K562 (cell line): ENCODE results near the gene SASH3.

ENCODE experiments used
- CHCHD3 ChIP-seq: fragments of 250-450 bp; sonication (Bioruptor Pico); IDR thresholded peaks from 2 replicates; pipeline ENCODE4 v2.1.2; 2022; ENCODE audit warnings: mild to moderate bottlenecking
- ETV1 ChIP-seq: fragments of 450-650 bp; conservative IDR thresholded peaks from 2 replicates; pipeline ENCODE4 v1.6.1; 2016; ENCODE audit warnings: missing genetic modification characterization, control low read depth, low read depth, missing compliant biosample characterization
- HMG20A ChIP-seq: fragments of 450-650 bp; formaldehyde crosslinking; conservative IDR thresholded peaks from 2 replicates; pipeline ENCODE4 v1.4.0; 2020; ENCODE audit warnings: mild to moderate bottlenecking, mixed read lengths
- MAZ ChIP-seq, 2 experiments: fragments of 450-650 bp in 1 of 2; sonication (generic) in 1 of 2; formaldehyde crosslinking; IDR thresholded peaks in 1 of 2; conservative IDR thresholded peaks in 1 of 2; 2 replicates each; pipeline versions ENCODE4 v1.4.0 to v1.5.0; 2020; ENCODE audit warnings: mild to moderate bottlenecking in 1 of 2, missing genetic modification reagents in 1 of 2
- NFIC ChIP-seq: fragments of 450-650 bp; IDR thresholded peaks from 2 replicates; pipeline ENCODE4 v1.6.1; 2017; ENCODE audit warnings: mild to moderate bottlenecking, inconsistent platforms
- SRSF1 ChIP-seq: fragments of 200-400 bp; formaldehyde crosslinking; IDR thresholded peaks from 2 replicates; pipeline ENCODE4 v1.6.1; 2017; ENCODE audit warnings: mild to moderate bottlenecking, low read depth, low read length, moderate library complexity
- TEAD1 ChIP-seq, 2 experiments: fragments of 450-650 bp in 1 of 2; sonication (generic) in 1 of 2; formaldehyde crosslinking; IDR thresholded peaks; 2 replicates each; pipeline versions ENCODE4 v1.4.0 to v1.8.0; 2020 to 2022; ENCODE audit warnings: mild to moderate bottlenecking in 2 of 2, missing genetic modification reagents in 1 of 2
- ZKSCAN1 ChIP-seq: fragments of 150-350 bp; IDR thresholded peaks from 2 replicates; pipeline ENCODE4 v1.6.1; 2016; ENCODE audit warnings: low read depth, low read length
- ZNF217 ChIP-seq: sonication (generic); formaldehyde crosslinking; IDR thresholded peaks from 2 replicates; pipeline ENCODE4 v1.8.0; 2022; ENCODE audit warnings: mild to moderate bottlenecking, missing genetic modification reagents
- ZNF609 ChIP-seq: sonication (generic); formaldehyde crosslinking; IDR thresholded peaks from 2 replicates; pipeline ENCODE4 v1.8.1; 2023; ENCODE audit warnings: missing genetic modification reagents, mild to moderate bottlenecking, borderline replicate concordance
- TF ChIP-seq, protein P1 (sequence below), 2 experiments: fragments of 450-650 bp in 1 of 2; IDR thresholded peaks; 2 replicates each; pipeline ENCODE4 v1.6.1; 2011 to 2017; ENCODE audit warnings: low read depth in 2 of 2, antibody characterized with exemption in 1 of 2, borderline replicate concordance in 1 of 2, low read length in 1 of 2, mild to moderate bottlenecking in 1 of 2, mixed read lengths in 1 of 2; ENCODE audit not compliant: control insufficient read depth in 1 of 2
- TF ChIP-seq, protein P2 (sequence below), 3 experiments: IDR thresholded peaks in 2 of 3; conservative IDR thresholded peaks in 1 of 3; 2 replicates each; pipeline ENCODE4 v1.5.1; 2011 to 2012; ENCODE audit warnings: low read length in 3 of 3, mild to moderate bottlenecking in 3 of 3, control low read depth in 2 of 3, improper control_type of control experiment in 1 of 3, inconsistent platforms in 1 of 3, low read depth in 1 of 3, mixed read lengths in 1 of 3, moderate library complexity in 1 of 3; ENCODE audit not compliant: insufficient read depth in 2 of 3
- TF ChIP-seq, protein P3 (sequence below): fragments of 450-650 bp; IDR thresholded peaks from one replicate; pipeline ENCODE4 v1.6.1; 2018; ENCODE audit warnings: mild to moderate bottlenecking, moderate library complexity; ENCODE audit not compliant: partially characterized antibody

- no peak for TF ChIP-seq CHCHD3 (CRISPR knock-in tag)
- TF ChIP-seq ETV1 = no peak
- TF ChIP-seq, protein P1, sequence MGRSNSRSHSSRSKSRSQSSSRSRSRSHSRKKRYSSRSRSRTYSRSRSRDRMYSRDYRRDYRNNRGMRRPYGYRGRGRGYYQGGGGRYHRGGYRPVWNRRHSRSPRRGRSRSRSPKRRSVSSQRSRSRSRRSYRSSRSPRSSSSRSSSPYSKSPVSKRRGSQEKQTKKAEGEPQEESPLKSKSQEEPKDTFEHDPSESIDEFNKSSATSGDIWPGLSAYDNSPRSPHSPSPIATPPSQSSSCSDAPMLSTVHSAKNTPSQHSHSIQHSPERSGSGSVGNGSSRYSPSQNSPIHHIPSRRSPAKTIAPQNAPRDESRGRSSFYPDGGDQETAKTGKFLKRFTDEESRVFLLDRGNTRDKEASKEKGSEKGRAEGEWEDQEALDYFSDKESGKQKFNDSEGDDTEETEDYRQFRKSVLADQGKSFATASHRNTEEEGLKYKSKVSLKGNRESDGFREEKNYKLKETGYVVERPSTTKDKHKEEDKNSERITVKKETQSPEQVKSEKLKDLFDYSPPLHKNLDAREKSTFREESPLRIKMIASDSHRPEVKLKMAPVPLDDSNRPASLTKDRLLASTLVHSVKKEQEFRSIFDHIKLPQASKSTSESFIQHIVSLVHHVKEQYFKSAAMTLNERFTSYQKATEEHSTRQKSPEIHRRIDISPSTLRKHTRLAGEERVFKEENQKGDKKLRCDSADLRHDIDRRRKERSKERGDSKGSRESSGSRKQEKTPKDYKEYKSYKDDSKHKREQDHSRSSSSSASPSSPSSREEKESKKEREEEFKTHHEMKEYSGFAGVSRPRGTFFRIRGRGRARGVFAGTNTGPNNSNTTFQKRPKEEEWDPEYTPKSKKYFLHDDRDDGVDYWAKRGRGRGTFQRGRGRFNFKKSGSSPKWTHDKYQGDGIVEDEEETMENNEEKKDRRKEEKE (IDR thresholded peaks at IDR 0.05; ENCODE audit: borderline replicate concordance in 1 of 2, control insufficient read depth in 1 of 2, low read depth in 2 of 2, low read length in 1 of 2) = no peak
- no peak for TF ChIP-seq MAZ (CRISPR knock-in tag; conservative IDR thresholded peaks at IDR 0.05 in 1 of 2, IDR thresholded peaks at IDR 0.05 in 1 of 2)
- no peak for TF ChIP-seq ZNF217 (CRISPR knock-in tag)
- TF ChIP-seq NFIC = no peak
- no peak for TF ChIP-seq ZNF609 (CRISPR knock-in tag)
- TF ChIP-seq HMG20A (CRISPR knock-in tag) = no peak
- no peak for TF ChIP-seq SRSF1
- no peak for TF ChIP-seq TEAD1 (CRISPR knock-in tag; IDR thresholded peaks at IDR 0.05)
- TF ChIP-seq, protein P2, sequence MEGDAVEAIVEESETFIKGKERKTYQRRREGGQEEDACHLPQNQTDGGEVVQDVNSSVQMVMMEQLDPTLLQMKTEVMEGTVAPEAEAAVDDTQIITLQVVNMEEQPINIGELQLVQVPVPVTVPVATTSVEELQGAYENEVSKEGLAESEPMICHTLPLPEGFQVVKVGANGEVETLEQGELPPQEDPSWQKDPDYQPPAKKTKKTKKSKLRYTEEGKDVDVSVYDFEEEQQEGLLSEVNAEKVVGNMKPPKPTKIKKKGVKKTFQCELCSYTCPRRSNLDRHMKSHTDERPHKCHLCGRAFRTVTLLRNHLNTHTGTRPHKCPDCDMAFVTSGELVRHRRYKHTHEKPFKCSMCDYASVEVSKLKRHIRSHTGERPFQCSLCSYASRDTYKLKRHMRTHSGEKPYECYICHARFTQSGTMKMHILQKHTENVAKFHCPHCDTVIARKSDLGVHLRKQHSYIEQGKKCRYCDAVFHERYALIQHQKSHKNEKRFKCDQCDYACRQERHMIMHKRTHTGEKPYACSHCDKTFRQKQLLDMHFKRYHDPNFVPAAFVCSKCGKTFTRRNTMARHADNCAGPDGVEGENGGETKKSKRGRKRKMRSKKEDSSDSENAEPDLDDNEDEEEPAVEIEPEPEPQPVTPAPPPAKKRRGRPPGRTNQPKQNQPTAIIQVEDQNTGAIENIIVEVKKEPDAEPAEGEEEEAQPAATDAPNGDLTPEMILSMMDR (IDR thresholded peaks at IDR 0.05 in 2 of 3, conservative IDR thresholded peaks at IDR 0.05 in 1 of 3; ENCODE audit: insufficient read depth in 2 of 3, low read depth in 1 of 3, low read length in 3 of 3) = no peak
- no peak for TF ChIP-seq ZKSCAN1
- TF ChIP-seq, protein P3, sequence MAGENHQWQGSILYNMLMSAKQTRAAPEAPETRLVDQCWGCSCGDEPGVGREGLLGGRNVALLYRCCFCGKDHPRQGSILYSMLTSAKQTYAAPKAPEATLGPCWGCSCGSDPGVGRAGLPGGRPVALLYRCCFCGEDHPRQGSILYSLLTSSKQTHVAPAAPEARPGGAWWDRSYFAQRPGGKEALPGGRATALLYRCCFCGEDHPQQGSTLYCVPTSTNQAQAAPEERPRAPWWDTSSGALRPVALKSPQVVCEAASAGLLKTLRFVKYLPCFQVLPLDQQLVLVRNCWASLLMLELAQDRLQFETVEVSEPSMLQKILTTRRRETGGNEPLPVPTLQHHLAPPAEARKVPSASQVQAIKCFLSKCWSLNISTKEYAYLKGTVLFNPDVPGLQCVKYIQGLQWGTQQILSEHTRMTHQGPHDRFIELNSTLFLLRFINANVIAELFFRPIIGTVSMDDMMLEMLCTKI = no peak
These were observed 25.1 kb downstream of the SASH3 start for GRCh38 chrX:129804806-129805205.
